Nephron (organoid): ENCODE data around the gene FSTL5.

Experiments
- H3K27ac Mint-ChIP-seq, 3 experiments: 2 replicates each; pipeline ENCODE4 v1.8.0; 2020; ENCODE audit warnings: mixed read lengths in 3 of 3, mild to moderate bottlenecking in 2 of 3, moderate library complexity in 1 of 3
- H3K27me3 Mint-ChIP-seq: 2 replicates; pipeline ENCODE4 v1.8.0; 2021; ENCODE audit warnings: low read depth, mild to moderate bottlenecking, moderate library complexity, mixed read lengths
- H3K36me3 Mint-ChIP-seq: 2 replicates; pipeline ENCODE4 v1.8.0; 2020; ENCODE audit warnings: low read depth, mixed read lengths
- H3K4me1 Mint-ChIP-seq: 2 replicates; pipeline ENCODE4 v1.8.0; 2020; ENCODE audit warnings: mixed read lengths
- H3K4me3 Mint-ChIP-seq, 3 experiments: 2 replicates each; pipeline ENCODE4 v1.8.0; 2020; ENCODE audit warnings: mild to moderate bottlenecking in 3 of 3, mixed read lengths in 3 of 3, moderate library complexity in 2 of 3
- H3K9me3 Mint-ChIP-seq: 2 replicates; pipeline ENCODE4 v1.8.0; 2020; ENCODE audit warnings: mixed read lengths
- CTCF ChIP-seq, 3 experiments: fragments of 200-600 bp; sonication (generic); IDR thresholded peaks; one replicate each; pipeline ENCODE4 v1.5.0; 2021; ENCODE audit warnings: antibody characterized with exemption in 3 of 3; ENCODE audit not compliant: unreplicated experiment in 3 of 3

The FSTL5 gene

DNA sequence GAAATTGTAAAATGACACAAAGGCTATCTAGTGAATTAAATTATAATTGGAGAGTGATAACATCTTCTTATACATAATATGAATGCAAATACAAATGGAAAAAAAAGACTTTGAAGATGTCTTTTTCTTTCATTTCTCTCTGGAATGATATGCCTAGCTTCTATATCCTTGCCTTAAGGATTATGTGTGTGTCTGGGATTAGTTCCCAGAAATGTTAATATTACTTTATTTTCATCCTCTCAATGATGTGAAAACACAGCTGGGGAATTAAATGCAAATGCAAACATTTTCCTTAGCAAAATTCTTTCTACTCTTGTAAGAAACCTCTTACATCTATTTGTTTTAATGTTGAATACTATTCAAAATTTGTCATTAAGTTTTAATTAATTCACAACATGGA is 441.9 kb downstream of the FSTL5 start:
- no peak overlapping the region for H3K27ac Mint-ChIP-seq
- no peaks in the 10 kb centered on the region for H3K27me3 Mint-ChIP-seq
- H3K9me3 Mint-ChIP-seq = peaks cover 2% of the 10 kb centered on the region
- no peak for TF ChIP-seq CTCF (IDR thresholded peaks at IDR 0.05; ENCODE audit: unreplicated experiment in 3 of 3)
- H3K4me3 Mint-ChIP-seq = no peak overlapping the region
- no peaks in the 10 kb centered on the region for H3K36me3 Mint-ChIP-seq
- H3K4me1 Mint-ChIP-seq = no peaks in the 10 kb centered on the region

GRCh38 chr4:161717084-161717483 is 446.7 kb downstream of the FSTL5 start:
- H3K4me1 Mint-ChIP-seq = peaks cover 7% of the 10 kb centered on the region
- H3K4me3 Mint-ChIP-seq = no peak overlapping the region
- no peaks in the 10 kb centered on the region for H3K27me3 Mint-ChIP-seq
- peaks cover 5% of the 10 kb centered on the region for H3K9me3 Mint-ChIP-seq
- H3K27ac Mint-ChIP-seq = no peak overlapping the region
- TF ChIP-seq CTCF (IDR thresholded peaks at IDR 0.05; ENCODE audit: unreplicated experiment in 3 of 3) = no peak
- H3K36me3 Mint-ChIP-seq = no peaks in the 10 kb centered on the region

DNA sequence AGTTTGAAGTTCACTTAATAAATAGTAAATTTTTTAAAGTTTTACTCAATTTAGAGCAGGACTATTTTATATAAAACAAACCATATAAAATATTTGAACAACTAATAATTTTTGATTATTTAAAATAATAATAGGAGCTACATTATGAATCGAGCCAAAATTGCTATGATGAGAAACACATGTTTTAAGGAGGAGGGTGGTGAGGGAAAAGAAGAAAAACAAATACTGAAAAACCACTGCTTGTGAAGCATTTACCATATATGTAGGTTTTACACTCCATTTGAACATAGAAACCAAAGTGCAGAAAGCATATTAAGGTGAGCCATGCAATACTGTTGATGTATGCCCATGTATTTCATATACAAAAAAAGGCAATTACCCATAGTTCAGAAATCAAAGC is 448.9 kb downstream of the FSTL5 start:
- Mint-ChIP-seq H3K27ac (peak overlapping the region in 2 of 3 experiments; percentile 1 to 33), H3K27me3 (no peaks in the 10 kb centered on the region), H3K4me1 (peaks cover 7% of the 10 kb centered on the region), H3K4me3 (no peak overlapping the region), H3K36me3 (no peaks in the 10 kb centered on the region), H3K9me3 (peaks cover 5% of the 10 kb centered on the region)
- TF ChIP-seq CTCF (IDR thresholded peaks at IDR 0.05; ENCODE audit: unreplicated experiment in 3 of 3) = no peak

- no peak for TF ChIP-seq CTCF (IDR thresholded peaks at IDR 0.05; ENCODE audit: unreplicated experiment in 3 of 3)
Observed at GRCh38 chr4:161714022-161714751, 449.6 kb downstream of the FSTL5 start.

DNA sequence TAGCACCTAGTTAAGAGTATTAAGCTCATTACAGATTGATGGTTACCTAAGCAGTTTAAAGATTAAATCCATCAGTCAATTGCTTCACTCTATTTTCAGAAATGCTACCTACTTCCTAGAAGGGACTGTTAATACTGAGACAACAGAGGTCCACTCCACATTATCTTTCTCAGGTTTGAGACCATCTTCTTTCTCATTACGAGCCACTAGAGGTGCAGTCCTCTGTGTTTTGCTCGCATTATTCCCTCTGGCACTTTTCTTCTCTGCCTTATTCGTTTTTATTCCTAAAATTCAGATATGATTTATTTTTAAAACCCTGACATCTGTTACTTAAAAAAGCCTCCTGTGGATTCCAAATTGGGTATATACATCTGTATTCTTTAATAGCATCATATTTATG is 459.1 kb downstream of the FSTL5 start:
- TF ChIP-seq CTCF (IDR thresholded peaks at IDR 0.05; ENCODE audit: unreplicated experiment in 3 of 3) = no peak
- Mint-ChIP-seq H3K4me3 (no peak overlapping the region), H3K4me1 (no peaks in the 10 kb centered on the region), H3K9me3 (no peaks in the 10 kb centered on the region), H3K27me3 (no peaks in the 10 kb centered on the region), H3K27ac (no peak overlapping the region), H3K36me3 (no peaks in the 10 kb centered on the region)

More at GRCh38 chr4:161714022-161714751, 449.6 kb downstream of the FSTL5 start:
- peak overlapping the region in 1 of 3 experiments; percentile 6 for H3K27ac Mint-ChIP-seq
- H3K36me3 Mint-ChIP-seq = no peaks in the 10 kb centered on the region
- H3K27me3 Mint-ChIP-seq = no peaks in the 10 kb centered on the region
- H3K4me1 Mint-ChIP-seq = peaks cover 7% of the 10 kb centered on the region
- H3K9me3 Mint-ChIP-seq = peaks cover 3% of the 10 kb centered on the region
- H3K4me3 Mint-ChIP-seq = no peak overlapping the region

DNA sequence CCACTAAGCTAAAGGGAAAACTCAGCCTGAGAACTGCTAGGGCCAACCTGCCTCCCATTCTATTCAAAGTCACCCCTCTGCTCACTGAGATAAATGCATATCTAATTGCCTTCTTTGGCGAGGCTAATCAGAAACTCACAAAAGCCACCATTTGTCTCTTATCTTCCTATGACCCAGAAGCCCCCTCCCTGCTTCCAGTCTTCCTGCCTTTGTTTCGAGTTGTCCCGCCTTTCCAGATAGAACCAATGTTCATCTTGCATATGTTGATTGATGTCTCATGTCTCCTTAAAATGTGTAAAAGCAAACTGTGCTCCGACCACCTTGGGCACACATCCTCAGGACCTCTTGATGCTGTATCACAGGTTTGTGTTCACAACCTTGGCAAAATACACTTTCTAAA is 459.8 kb downstream of the FSTL5 start:
- no peaks in the 10 kb centered on the region for H3K36me3 Mint-ChIP-seq

More for the DNA sequence above, 459.8 kb downstream of the FSTL5 start:
- no peaks in the 10 kb centered on the region for H3K27me3 Mint-ChIP-seq
- no peak overlapping the region for H3K27ac Mint-ChIP-seq
- no peaks in the 10 kb centered on the region for H3K4me1 Mint-ChIP-seq
- H3K4me3 Mint-ChIP-seq = no peak overlapping the region
- H3K9me3 Mint-ChIP-seq = no peaks in the 10 kb centered on the region
- TF ChIP-seq CTCF (IDR thresholded peaks at IDR 0.05; ENCODE audit: unreplicated experiment in 3 of 3) = no peak
